Measurements from ENCODE around the gene CAV3.

The CAV3 gene

GRCh38 chr3:8734908-8735307 is 1.3 kb downstream of the CAV3 start:
- no peak for DNase-seq (ENCODE audit: low read depth)

DNA sequence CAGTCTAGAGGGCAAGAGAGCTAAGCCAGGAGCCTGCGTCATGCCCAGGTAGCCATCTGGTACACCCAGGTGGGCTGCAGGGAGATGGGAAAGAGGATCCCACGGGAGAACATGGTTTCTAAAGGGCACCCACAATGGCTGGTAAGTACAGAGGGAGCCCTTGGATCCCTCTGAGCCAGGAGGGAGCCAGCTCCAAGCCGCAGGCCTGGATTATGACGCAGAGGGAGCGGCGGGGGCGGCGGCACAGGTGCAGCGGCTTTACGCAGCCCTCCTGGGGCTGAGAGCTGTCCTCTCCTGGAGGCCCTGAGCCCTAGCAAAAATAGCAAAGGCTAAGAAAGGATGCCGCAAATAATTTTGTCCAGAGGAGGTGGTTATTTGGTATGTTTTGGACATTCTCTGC is 2.8 kb downstream of the CAV3 start:
- no peak for DNase-seq (ENCODE audit: low read depth)

- DNase-seq (ENCODE audit: low read depth), result no peak
Observed at GRCh38 chr3:8737301-8737700, 3.7 kb downstream of the CAV3 start.

DNA sequence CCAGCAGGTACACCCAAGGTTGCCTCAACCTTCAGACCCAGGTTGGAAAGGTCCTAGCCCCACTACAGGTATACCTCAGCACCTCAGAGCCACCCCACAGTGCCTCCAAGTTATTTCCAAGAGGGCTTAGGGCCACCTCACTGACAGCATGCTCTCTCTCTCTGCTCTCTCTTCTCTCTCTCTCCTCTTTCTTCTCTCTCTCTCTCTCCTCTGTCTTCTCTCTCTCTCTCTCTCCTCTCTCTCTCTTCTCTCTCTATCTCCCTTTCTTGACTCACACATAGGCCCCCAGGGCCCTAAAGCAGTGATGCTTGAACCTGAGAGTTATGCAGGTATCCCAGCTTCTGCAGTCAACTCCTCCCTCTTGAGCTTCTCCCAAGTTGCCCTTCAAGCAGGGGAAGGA is 4.2 kb downstream of the CAV3 start:
- DNase-seq (ENCODE audit: low read depth), result no peak

DNA sequence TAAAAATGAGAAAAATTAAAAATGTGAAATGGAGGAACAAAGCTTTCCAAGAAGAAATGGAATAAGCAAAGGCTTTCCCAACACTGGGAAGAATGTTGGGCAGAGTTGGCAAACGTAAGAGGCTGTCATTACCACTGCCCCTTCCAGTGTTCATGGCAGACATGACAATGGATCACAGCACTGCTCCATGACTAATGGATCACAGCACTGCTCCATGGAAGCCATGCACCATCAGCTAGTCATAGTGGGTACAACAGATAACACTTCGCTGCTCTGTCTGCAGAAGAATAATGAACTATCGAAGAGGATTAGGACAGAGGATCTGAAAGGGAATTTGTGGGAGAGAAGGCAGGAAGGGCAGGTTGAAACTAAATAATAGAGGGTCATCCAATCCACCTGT is 5.0 kb downstream of the CAV3 start:
- no peak for DNase-seq (ENCODE audit: low read depth)

- DNase-seq (ENCODE audit: low read depth), result no peak
Observed at GRCh38 chr3:8739757-8740504, 6.3 kb downstream of the CAV3 start.

- DNase-seq (ENCODE audit: low read depth), result no peak
Observed at GRCh38 chr3:8741581-8742261, 8.1 kb downstream of the CAV3 start.

DNA sequence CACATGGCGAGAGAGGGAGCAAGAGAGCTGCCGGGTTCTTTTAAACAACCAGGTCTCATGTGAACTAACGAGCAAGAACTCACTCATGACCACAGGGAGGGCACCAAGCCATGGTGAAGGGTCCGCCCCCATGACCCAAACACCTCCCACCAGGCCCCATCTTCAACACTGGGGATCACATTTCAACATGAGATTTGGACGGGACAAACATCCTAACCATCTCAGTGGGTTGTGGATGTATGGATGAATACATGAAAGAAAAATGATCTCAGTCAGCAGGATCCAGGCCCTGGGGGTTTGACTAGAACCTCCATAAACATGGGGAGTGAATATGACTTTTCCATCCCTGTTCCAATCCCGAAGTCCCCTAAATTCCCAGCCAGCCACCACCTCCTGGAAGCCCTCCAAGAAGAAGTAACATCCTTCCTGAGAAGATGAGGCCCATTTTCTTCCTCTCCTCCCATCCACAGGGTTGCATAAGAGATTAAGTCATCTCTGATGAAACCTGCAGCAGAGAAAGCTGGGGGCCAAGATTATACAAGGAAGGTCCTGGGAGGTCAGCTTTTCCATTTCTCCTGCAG is 9.5 kb downstream of the CAV3 start:
- no peak for DNase-seq (ENCODE audit: low read depth)

DNA sequence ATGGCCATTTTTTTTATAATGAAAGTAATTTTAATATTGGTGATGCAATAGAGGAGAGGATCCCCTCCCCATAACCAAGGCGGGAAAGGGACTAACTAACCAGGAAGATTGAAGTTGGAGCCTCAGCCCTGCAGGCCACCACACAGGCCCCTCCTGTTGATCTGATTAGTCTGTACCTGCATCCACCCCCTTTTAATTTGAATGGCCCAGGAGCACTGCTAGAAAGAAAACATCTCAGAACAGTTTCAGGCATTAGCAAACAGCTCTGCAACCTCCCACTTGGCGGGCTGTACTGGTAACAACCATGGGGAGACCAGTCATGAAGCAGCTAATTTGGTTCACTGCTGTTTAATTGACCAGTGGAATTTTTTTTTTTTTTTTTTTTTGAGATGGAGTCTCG is 10.3 kb downstream of the CAV3 start:
- no peak for DNase-seq (ENCODE audit: low read depth)

- no peak for DNase-seq (ENCODE audit: low read depth)
Observed at GRCh38 chr3:8745619-8746370, 12.2 kb downstream of the CAV3 start.

DNA sequence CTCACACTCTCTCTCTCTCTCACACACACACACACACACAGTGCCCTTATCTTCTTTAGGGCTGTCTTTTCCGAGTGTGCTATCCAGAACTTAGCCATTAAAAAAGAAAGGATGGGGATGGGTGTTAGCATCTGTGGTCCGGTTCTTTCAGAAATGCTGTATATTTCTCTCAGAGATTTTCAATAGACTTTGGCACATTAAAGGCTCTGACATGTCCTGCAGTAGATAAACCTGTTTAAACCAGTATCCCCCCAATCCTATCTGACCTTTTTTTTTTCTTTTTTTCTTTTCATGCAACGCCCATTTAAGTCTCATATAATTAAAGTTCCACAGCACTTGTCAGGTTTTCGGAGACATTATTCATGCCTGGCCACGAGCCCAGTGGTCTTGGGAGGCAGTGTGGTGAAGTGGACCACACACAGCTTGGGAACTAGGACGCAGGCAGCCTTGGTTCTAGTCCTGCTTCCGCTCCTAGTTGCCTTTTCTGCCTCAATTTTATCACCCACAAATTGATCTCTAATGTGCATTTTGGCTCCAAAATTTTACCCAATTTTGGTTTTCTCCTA is 13.3 kb downstream of the CAV3 start:
- no peak for DNase-seq (ENCODE audit: low read depth)

- no peak for DNase-seq (ENCODE audit: low read depth)
Observed at GRCh38 chr3:8749316-8749715, 15.7 kb downstream of the CAV3 start.

GRCh38 chr3:8752832-8753231 is 19.2 kb downstream of the CAV3 start:
- DNase-seq (ENCODE audit: low read depth), result no peak

DNA sequence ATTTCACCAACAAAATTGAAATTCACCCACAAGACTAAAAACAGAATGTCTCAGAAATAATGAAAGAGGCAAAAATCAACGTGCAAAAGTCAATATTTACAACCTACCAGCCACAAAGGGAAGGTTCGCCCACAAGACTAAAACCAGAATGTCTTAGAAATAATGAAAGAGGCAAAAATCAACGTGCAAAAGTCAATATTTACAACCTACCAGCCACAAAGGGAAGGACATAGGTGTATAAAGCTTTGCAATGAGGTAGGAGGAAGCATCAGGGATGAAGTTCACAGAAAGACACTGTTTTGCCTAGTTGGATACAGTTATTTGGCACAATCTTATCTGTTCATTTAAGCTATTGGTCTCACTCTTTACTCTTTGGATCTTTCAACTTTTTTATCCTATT is 21.5 kb downstream of the CAV3 start:
- DNase-seq (ENCODE audit: low read depth), result no peak

DNA sequence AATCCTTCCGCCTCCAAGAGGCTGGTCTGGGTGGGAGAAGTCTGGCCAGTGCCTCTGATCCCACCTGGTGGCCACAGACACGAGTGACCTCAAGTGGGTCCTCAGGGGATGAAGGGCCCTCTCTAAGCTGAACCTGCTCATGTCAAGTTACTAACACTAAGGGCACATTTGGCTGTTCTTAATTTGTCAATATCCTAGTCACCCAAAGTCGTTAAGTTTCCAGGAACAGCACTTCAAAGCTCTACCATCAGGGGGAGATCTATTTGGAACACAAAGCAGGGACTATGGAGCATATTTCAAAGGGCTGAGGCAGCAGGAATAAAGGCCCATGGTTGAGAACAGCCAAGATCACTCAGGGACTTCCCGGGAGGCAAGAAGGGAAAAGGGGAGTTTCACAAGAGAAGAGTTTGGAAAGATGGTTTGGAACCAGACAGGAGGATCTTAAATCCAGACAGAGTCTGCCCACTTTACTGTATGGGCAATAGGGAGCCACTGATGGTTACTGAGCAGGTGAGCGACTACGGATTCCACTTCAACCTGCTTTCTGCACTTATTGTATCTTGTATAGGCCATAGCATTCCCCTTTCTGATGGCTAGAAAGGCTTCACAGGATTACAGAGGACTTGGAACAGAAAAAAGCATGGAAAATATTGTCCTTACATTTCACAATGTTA is 22.1 kb downstream of the CAV3 start:
- DNase-seq (ENCODE audit: low read depth), result no peak

DNA sequence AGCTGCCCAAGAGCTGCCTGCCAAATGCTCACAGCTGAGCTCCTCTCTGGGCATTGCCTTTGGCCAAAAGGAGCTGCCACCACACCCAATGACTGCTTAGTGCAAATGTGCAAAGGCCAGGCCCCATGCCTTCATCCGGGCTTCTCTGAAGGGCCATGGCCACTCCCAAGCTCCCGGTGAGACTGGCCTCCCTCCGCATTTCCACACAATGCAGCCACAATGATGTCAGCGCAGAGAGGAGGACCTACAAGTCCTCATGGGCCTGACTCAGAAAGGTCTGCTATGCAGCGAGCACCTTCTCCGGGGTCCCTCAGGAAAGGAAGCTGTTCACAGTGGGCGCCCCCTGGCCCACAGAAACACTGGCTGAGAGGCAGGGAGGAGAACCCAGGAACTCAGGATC is 23.1 kb downstream of the CAV3 start:
- DNase-seq (ENCODE audit: low read depth), result no peak

DNA sequence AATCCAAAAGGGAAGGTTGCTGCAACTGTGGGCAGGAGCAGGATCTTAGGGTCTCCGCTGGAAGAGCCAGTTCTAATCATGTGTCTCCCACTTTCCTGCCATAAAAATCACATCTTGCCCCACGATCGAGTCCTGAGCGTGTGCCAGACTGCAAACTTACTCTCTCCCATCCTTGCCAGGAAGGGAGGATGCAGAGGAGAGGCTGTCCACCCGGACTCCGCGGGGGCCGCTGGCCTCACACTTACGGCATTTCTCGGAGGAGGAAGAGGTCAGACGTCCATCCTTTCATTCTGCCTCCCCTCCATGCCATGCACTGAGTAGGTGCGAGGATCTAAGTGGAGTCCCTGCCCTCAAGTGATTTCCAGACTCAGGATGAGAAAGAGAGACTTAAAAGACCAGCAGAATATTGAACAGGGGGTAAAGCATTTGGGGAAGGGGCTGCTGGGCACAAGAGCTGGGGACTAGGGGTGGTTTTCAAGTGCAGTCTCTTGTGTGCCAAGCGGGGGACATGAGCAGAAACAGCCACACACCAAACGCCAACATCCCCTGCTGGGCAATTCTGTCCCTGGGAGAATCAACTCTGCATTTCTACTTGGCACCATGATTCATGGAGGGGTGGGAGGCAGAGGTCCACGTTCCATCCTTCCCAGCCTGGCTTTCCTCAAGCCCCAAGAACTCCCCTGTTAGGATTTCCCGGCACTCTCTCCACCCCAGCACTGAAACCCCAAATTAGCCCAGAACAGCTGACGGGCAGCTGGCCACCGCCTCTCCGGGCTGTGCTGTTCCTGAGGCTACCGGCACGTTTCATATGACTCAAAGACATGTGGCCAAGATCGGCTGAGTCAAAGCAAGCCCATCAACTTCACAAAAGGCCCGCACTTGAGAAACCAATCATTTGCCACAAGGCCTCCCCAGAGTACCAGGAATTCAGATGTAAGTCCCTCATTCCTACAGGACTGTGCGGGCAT is 24.2 kb downstream of the CAV3 start:
- no peak for DNase-seq (ENCODE audit: low read depth)

DNA sequence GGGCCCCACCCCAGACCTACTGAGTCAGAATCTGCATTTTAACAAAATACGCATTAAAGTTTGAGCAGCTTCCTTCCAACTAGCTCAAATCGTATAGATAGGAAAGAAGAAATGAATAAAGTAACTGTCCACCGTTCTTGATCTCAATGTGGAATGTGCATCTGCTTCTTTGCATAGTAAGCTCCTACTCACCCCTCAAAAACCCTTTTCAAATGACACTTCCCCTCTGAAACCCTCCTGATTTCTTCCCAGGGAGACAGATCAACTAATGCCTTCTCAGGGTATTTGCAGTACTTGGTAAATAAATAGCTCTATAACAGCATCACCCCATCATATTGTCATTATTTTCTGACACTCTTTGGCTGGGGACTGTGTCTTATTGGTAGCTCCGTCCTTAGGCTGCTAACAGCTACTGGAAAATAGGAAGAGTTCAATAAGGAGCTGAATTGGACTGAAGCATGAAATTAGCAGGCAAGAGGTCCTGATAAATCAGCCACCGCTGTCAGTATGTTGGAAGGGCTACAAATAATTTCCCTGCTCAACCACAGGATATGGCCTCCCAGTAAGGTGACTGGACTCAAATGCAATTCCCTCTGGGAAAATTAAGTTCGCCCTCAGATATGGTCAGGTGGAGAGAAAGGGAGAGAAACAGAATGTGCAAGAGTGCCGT is 25.6 kb downstream of the CAV3 start:
- DNase-seq (ENCODE audit: low read depth), result no peak

DNA sequence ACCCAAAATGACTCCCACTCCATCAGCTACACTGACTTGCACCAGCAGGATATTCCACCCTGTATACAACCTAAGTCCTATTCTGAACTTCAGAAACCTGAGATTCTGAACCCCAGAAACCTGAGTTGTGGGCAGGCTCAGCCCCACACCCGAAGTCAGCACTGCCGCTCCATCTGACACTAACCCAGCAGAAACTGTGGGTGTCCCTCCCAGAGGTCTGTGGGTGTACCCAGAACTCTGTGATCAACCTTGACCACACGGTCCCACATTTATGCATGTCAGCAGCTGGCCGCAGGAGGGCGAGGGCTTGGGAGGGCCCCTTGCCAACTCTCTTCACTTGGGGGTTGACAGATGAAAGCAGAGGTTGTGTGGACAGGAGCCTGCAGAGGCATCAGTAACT is 26.5 kb downstream of the CAV3 start:
- DNase-seq (ENCODE audit: low read depth), result no peak

- DNase-seq (ENCODE audit: low read depth), result no peak
Observed at GRCh38 chr3:8760506-8760905, 26.9 kb downstream of the CAV3 start.

Data from activated T-cell treated with anti-CD3 and anti-CD28 coated beads for 1 hour (primary cell).